Mucosa of rectum (tissue), 2 donors: ENCODE data around the gene TMIGD2.

ENCODE experiments used
- H3K27ac ChIP-seq, 2 donors: one replicate each; pipeline ENCODE4 v1.7.0; 2013; ENCODE audit warnings: inconsistent platforms in 2 of 2, low read depth in 2 of 2, low read length in 2 of 2
- H3K27me3 ChIP-seq, 2 donors: one replicate each; pipeline ENCODE4 v1.7.0; 2013; ENCODE audit warnings: low read length in 2 of 2; ENCODE audit not compliant: control insufficient read depth in 2 of 2, insufficient read depth in 2 of 2
- H3K36me3 ChIP-seq, 2 donors: one replicate each; pipeline ENCODE4 v1.7.0; 2013; ENCODE audit warnings: low read length in 2 of 2; ENCODE audit not compliant: control insufficient read depth in 2 of 2, insufficient read depth in 2 of 2
- H3K4me1 ChIP-seq, 2 donors: one replicate each; pipeline ENCODE4 v1.7.0; 2013; ENCODE audit warnings: low read length in 2 of 2, mild to moderate bottlenecking in 1 of 2; ENCODE audit not compliant: control insufficient read depth in 2 of 2, insufficient read depth in 2 of 2
- H3K4me3 ChIP-seq, 2 donors: one replicate each; pipeline ENCODE4 v1.7.0; 2013; ENCODE audit warnings: low read length in 2 of 2
- H3K9ac ChIP-seq, 2 donors: one replicate each; pipeline ENCODE4 v1.7.0; 2013; ENCODE audit warnings: low read length in 2 of 2, low read depth in 1 of 2, mild to moderate bottlenecking in 1 of 2
- H3K9me3 ChIP-seq, 2 donors: one replicate each; pipeline ENCODE4 v1.7.0; 2013; ENCODE audit warnings: low read length in 2 of 2; ENCODE audit not compliant: control insufficient read depth in 2 of 2
- donor health status: healthy.
- donor health status: Normal muscosa, but diverticular disease.

TMIGD2 gene

GRCh38 chr19:4326837-4327251, 24.7 kb upstream of the TMIGD2 start:
- Histone ChIP-seq H3K27me3 (no peaks in the 10 kb centered on the region), H3K9ac (no peak overlapping the region), H3K27ac (no peak overlapping the region)

GRCh38 chr19:4326215-4326836, 24.1 kb upstream of the TMIGD2 start:
- Histone ChIP-seq H3K36me3 (peaks cover 8 to 9% of the 10 kb centered on the region in 2 donors), H3K9ac (no peak overlapping the region), H3K4me1 (peaks cover 2 to 9% of the 10 kb centered on the region in 2 donors), H3K4me3 (no peak overlapping the region), H3K9me3 (no peaks in the 10 kb centered on the region), H3K27ac (no peak overlapping the region), H3K27me3 (no peaks in the 10 kb centered on the region)

More at GRCh38 chr19:4326837-4327251, 24.7 kb upstream of the TMIGD2 start:
- Histone ChIP-seq H3K4me1 (peaks cover 2 to 9% of the 10 kb centered on the region in 2 donors), H3K36me3 (peaks cover 8 to 9% of the 10 kb centered on the region in 2 donors), H3K4me3 (no peak overlapping the region), H3K9me3 (no peaks in the 10 kb centered on the region)

- H3K27ac ChIP-seq = no peak overlapping the region
- no peaks in the 10 kb centered on the region for H3K27me3 ChIP-seq
- peaks cover 4 to 7% of the 10 kb centered on the region in 2 donors for H3K36me3 ChIP-seq
- no peaks in the 10 kb centered on the region for H3K9me3 ChIP-seq
- no peak overlapping the region for H3K9ac ChIP-seq
- H3K4me1 ChIP-seq = peaks cover 2 to 9% of the 10 kb centered on the region in 2 donors
- no peak overlapping the region for H3K4me3 ChIP-seq
Measured at GRCh38 chr19:4324228-4324627, 22.0 kb upstream of the TMIGD2 start.

GRCh38 chr19:4323692-4324091, 21.5 kb upstream of the TMIGD2 start:
- Histone ChIP-seq H3K9ac (no peak overlapping the region), H3K9me3 (no peaks in the 10 kb centered on the region), H3K27me3 (no peaks in the 10 kb centered on the region), H3K36me3 (peaks cover 4 to 7% of the 10 kb centered on the region in 2 donors), H3K27ac (no peak overlapping the region), H3K4me1 (peaks cover 2 to 7% of the 10 kb centered on the region in 2 donors), H3K4me3 (no peak overlapping the region)

- no peaks in the 10 kb centered on the region for H3K27me3 ChIP-seq
- H3K27ac ChIP-seq = no peak overlapping the region
- no peak overlapping the region for H3K9ac ChIP-seq
- H3K4me3 ChIP-seq = no peak overlapping the region
- peaks cover 2 to 6% of the 10 kb centered on the region in 2 donors for H3K4me1 ChIP-seq
- H3K36me3 ChIP-seq = peaks cover 4 to 7% of the 10 kb centered on the region in 2 donors
- no peaks in the 10 kb centered on the region for H3K9me3 ChIP-seq
Measured at GRCh38 chr19:4322942-4323665, 20.9 kb upstream of the TMIGD2 start.

GRCh38 chr19:4320419-4320818, 18.2 kb upstream of the TMIGD2 start:
- no peaks in the 10 kb centered on the region for H3K27me3 ChIP-seq
- H3K9me3 ChIP-seq = no peaks in the 10 kb centered on the region
- H3K9ac ChIP-seq = no peak overlapping the region
- peaks cover 0 to 2% of the 10 kb centered on the region in 2 donors for H3K4me1 ChIP-seq
- no peak overlapping the region for H3K4me3 ChIP-seq
- H3K36me3 ChIP-seq = no peaks in the 10 kb centered on the region
- no peak overlapping the region for H3K27ac ChIP-seq

- H3K4me1 ChIP-seq = peaks cover 0 to 2% of the 10 kb centered on the region in 2 donors
- H3K27ac ChIP-seq = no peak overlapping the region
- no peak overlapping the region for H3K9ac ChIP-seq
- no peak overlapping the region for H3K4me3 ChIP-seq
- H3K9me3 ChIP-seq = no peaks in the 10 kb centered on the region
- no peaks in the 10 kb centered on the region for H3K27me3 ChIP-seq
- H3K36me3 ChIP-seq = no peaks in the 10 kb centered on the region
Measured at GRCh38 chr19:4319067-4319718, 17.0 kb upstream of the TMIGD2 start.

- no peaks in the 10 kb centered on the region for H3K27me3 ChIP-seq
- H3K4me3 ChIP-seq = no peak overlapping the region
- peaks cover 0 to 2% of the 10 kb centered on the region in 2 donors for H3K4me1 ChIP-seq
- no peak overlapping the region for H3K9ac ChIP-seq
- H3K36me3 ChIP-seq = no peaks in the 10 kb centered on the region
- H3K27ac ChIP-seq = no peak overlapping the region
- no peaks in the 10 kb centered on the region for H3K9me3 ChIP-seq
Measured at GRCh38 chr19:4318460-4318859, 16.3 kb upstream of the TMIGD2 start.

- no peaks in the 10 kb centered on the region for H3K27me3 ChIP-seq
- H3K4me3 ChIP-seq = no peak overlapping the region
- no peak overlapping the region for H3K9ac ChIP-seq
- H3K4me1 ChIP-seq = no peaks in the 10 kb centered on the region
- no peak overlapping the region for H3K27ac ChIP-seq
- no peaks in the 10 kb centered on the region for H3K9me3 ChIP-seq
- H3K36me3 ChIP-seq = no peaks in the 10 kb centered on the region
Measured at GRCh38 chr19:4316956-4317355, 14.8 kb upstream of the TMIGD2 start.

- Histone ChIP-seq H3K27me3 (no peaks in the 10 kb centered on the region), H3K4me1 (no peaks in the 10 kb centered on the region), H3K4me3 (no peak overlapping the region), H3K36me3 (no peaks in the 10 kb centered on the region), H3K9ac (no peak overlapping the region), H3K27ac (no peak overlapping the region), H3K9me3 (no peaks in the 10 kb centered on the region)
Measured at GRCh38 chr19:4313847-4314490, 11.8 kb upstream of the TMIGD2 start.
